ENCODE results near the gene EFCAB6.

DNA sequence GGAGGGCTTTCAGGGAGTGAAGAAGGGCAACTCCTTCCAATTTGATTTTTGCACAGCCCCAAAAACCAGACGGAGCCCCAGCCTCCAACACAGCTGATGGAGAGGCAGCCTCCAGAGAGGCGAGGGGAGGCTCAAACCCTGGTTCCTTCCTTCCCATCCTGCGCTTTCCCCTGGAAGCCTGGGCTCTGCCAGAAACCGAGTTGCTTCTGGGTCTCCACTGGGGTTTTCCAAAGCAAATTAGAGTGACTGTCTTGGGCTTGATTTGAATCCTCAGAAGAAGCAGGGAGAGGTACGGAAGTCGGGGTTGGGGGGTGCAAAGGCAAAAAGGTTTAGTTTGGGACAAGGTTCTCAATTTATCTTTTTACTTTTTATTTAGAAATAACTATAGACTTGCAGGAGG is 271.1 kb downstream of the EFCAB6 start:
- TF ChIP-seq CTCF (IDR thresholded peaks at IDR 0.05) (no peak), POLR2A (IDR thresholded peaks at IDR 0.05) (no peak)

Measured in heart left ventricle (tissue), 13 donors.